ENCODE data around the gene EDEM3.

The EDEM3 gene

DNA sequence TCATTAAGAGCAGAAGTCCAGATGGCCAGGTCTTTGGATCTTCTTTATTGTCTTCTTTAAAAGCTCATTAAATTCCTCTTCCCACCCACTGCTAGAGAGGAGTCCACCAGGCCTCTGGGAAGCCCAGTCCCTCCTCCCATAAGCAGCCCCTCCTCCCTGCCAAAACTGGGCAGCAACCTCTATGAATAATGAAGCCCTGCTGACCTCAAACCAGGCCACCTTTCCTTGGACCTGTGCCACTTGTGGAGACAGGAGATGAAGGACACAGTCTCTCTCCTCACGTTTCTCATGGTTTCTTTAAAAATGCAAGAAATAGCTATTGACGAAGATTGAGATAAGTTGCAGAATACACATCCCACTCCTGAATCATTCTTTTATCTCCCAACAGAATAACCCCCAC, 112.8 kb downstream of the EDEM3 start:
- H3K4me3 ChIP-seq (ENCODE audit: low read length, poor library complexity, severe bottlenecking), result no peak overlapping the region
- H3F3A ChIP-seq (ENCODE audit: low read depth), result no peaks in the 10 kb centered on the region
- no peaks in the 10 kb centered on the region for H3K79me2 ChIP-seq (ENCODE audit: insufficient read depth, low read length)
- TF ChIP-seq, protein P1, sequence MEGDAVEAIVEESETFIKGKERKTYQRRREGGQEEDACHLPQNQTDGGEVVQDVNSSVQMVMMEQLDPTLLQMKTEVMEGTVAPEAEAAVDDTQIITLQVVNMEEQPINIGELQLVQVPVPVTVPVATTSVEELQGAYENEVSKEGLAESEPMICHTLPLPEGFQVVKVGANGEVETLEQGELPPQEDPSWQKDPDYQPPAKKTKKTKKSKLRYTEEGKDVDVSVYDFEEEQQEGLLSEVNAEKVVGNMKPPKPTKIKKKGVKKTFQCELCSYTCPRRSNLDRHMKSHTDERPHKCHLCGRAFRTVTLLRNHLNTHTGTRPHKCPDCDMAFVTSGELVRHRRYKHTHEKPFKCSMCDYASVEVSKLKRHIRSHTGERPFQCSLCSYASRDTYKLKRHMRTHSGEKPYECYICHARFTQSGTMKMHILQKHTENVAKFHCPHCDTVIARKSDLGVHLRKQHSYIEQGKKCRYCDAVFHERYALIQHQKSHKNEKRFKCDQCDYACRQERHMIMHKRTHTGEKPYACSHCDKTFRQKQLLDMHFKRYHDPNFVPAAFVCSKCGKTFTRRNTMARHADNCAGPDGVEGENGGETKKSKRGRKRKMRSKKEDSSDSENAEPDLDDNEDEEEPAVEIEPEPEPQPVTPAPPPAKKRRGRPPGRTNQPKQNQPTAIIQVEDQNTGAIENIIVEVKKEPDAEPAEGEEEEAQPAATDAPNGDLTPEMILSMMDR (conservative IDR thresholded peaks at IDR 0.05; ENCODE audit: low read length), result no peak
- TF ChIP-seq EZH2phosphoT487 (IDR thresholded peaks at IDR 0.05; ENCODE audit: borderline replicate concordance), result no peak
- no peaks in the 10 kb centered on the region for H3K9me2 ChIP-seq (replicated peaks; ENCODE audit: low read depth, low read length)
- no peaks in the 10 kb centered on the region for H3K27me3 ChIP-seq (ENCODE audit: insufficient read depth, low read length, poor library complexity, severe bottlenecking)
- no peaks in the 10 kb centered on the region for H3K36me3 ChIP-seq (ENCODE audit: insufficient read depth, low read length)
- H2AFZ ChIP-seq (ENCODE audit: low read length), result no peak overlapping the region
- H3K4me2 ChIP-seq (ENCODE audit: low read depth, low read length, poor library complexity, severe bottlenecking), result no peak overlapping the region
- H3K9me3 ChIP-seq (ENCODE audit: insufficient read depth, low read depth, low read length), result no peaks in the 10 kb centered on the region
- no peaks in the 10 kb centered on the region for H3K4me1 ChIP-seq (ENCODE audit: insufficient read depth, low read length, poor library complexity, severe bottlenecking)
- H4K20me1 ChIP-seq (ENCODE audit: insufficient read depth, low read length, poor library complexity, severe bottlenecking), result no peaks in the 10 kb centered on the region
- no peak overlapping the region for H3K9ac ChIP-seq (ENCODE audit: low read depth, low read length, poor library complexity, severe bottlenecking)

DNA sequence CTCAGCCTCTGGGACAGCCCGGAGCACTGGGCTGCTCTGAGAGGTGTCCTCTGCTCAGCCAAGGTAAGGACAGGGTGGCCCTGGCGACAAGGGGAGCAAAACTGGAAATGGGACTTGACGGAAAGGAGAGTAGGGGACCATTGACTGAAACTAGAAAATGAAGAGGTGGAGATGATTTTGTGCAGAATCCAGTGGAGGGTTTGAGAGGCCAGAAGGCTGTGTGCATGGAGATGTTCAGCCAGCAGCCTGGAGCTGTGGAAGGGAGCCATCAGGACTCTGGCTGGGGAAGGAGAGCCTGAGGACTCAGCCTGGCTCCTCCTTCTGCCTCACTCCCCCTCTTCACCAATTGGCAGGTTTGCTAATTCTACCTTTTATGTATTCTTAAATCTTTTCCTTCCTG, 114.2 kb downstream of the EDEM3 start:
- H2AFZ ChIP-seq (ENCODE audit: low read length), result no peak overlapping the region
- H3F3A ChIP-seq (ENCODE audit: low read depth), result no peaks in the 10 kb centered on the region
- no peak overlapping the region for H3K4me3 ChIP-seq (ENCODE audit: low read length, poor library complexity, severe bottlenecking)
- H3K4me1 ChIP-seq (ENCODE audit: insufficient read depth, low read length, poor library complexity, severe bottlenecking), result no peaks in the 10 kb centered on the region
- no peak overlapping the region for H3K4me2 ChIP-seq (ENCODE audit: low read depth, low read length, poor library complexity, severe bottlenecking)
- H3K79me2 ChIP-seq (ENCODE audit: insufficient read depth, low read length), result no peaks in the 10 kb centered on the region
- TF ChIP-seq EZH2phosphoT487 (IDR thresholded peaks at IDR 0.05; ENCODE audit: borderline replicate concordance), result no peak
- TF ChIP-seq, protein P1 (conservative IDR thresholded peaks at IDR 0.05; ENCODE audit: low read length), result no peak
- no peaks in the 10 kb centered on the region for H4K20me1 ChIP-seq (ENCODE audit: insufficient read depth, low read length, poor library complexity, severe bottlenecking)
- no peaks in the 10 kb centered on the region for H3K9me3 ChIP-seq (ENCODE audit: insufficient read depth, low read depth, low read length)
- H3K27me3 ChIP-seq (ENCODE audit: insufficient read depth, low read length, poor library complexity, severe bottlenecking), result no peaks in the 10 kb centered on the region
- H3K36me3 ChIP-seq (ENCODE audit: insufficient read depth, low read length), result no peaks in the 10 kb centered on the region
- no peak overlapping the region for H3K9ac ChIP-seq (ENCODE audit: low read depth, low read length, poor library complexity, severe bottlenecking)
- no peaks in the 10 kb centered on the region for H3K9me2 ChIP-seq (replicated peaks; ENCODE audit: low read depth, low read length)

All from Loucy (cell line).